ENCODE data around the gene WASL.

DNA sequence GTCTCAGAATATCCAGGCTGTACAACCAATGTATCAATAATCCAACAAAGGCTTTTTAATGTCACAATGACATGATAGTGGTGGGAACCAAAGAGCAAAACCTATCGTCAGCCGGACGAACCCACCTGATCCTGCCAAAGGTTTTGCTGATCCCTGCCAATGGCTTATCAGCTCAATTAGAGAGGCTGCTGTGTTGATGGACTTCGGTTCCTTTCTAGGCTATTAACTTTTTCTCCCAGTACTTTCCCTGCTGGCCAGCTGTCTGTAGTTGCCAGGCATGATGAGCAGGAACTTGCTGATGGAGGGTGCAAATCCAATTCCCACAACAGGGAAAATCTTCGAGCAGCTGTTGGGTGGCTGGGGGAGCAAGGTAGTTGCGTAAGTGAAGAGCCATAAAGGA, 90.8 kb downstream of the WASL start:
- TF ChIP-seq, protein P1, sequence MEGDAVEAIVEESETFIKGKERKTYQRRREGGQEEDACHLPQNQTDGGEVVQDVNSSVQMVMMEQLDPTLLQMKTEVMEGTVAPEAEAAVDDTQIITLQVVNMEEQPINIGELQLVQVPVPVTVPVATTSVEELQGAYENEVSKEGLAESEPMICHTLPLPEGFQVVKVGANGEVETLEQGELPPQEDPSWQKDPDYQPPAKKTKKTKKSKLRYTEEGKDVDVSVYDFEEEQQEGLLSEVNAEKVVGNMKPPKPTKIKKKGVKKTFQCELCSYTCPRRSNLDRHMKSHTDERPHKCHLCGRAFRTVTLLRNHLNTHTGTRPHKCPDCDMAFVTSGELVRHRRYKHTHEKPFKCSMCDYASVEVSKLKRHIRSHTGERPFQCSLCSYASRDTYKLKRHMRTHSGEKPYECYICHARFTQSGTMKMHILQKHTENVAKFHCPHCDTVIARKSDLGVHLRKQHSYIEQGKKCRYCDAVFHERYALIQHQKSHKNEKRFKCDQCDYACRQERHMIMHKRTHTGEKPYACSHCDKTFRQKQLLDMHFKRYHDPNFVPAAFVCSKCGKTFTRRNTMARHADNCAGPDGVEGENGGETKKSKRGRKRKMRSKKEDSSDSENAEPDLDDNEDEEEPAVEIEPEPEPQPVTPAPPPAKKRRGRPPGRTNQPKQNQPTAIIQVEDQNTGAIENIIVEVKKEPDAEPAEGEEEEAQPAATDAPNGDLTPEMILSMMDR (conservative IDR thresholded peaks at IDR 0.05), result no peak
- TF ChIP-seq ZFX (IDR thresholded peaks at IDR 0.05), result no peak
